ENCODE measurements around the gene OLFM1. TPM values are rescaled to one million over a fixed set of nuclear protein-coding genes. Genes with fewer than 3 reads are reported as not detected.

Gene OLFM1
- total and polyA plus RNA-seq, 9 of the 15 experiments (the other 6 are each of a cell fraction or from before 2014, with no cell fraction given) = not detected

GRCh38 chr9:135108831-135109510 lies 21.5 kb downstream of the OLFM1 start:
- no peak overlapping the region for H3K4me3 ChIP-seq
- DNase-seq (ENCODE audit: extremely low read depth in 1 of 4, low spot score in 3 of 4) (no peak), ATAC-seq (no peak), FAIRE-seq (no peak)
- no peaks in the 10 kb centered on the region for H3K9me1 ChIP-seq (ENCODE audit: control insufficient read depth, insufficient read depth, low read length)
- TF ChIP-seq ZFP91 (CRISPR knock-in tag; IDR thresholded peaks at IDR 0.05) (no peak), CCAR2 (IDR thresholded peaks at IDR 0.05; ENCODE audit: low read depth, low read length) (no peak), TEAD1 (CRISPR knock-in tag; IDR thresholded peaks at IDR 0.05) (no peak), ZNF318 (IDR thresholded peaks at IDR 0.05; ENCODE audit: borderline replicate concordance in 1 of 2, low read depth in 1 of 2) (no peak), THRB (CRISPR knock-in tag; conservative IDR thresholded peaks at IDR 0.05) (no peak), SIN3A (IDR thresholded peaks at IDR 0.05; ENCODE audit: borderline replicate concordance in 2 of 2, control insufficient read depth in 1 of 2, low read depth in 2 of 2, low read length in 2 of 2) (no peak)
- in situ Hi-C loops (cut with MboI) = no loop called here
- H4K20me1 ChIP-seq (replicated peaks; ENCODE audit: control insufficient read depth, insufficient read depth, low read length) = peaks cover 9% of the 10 kb centered on the region
- H3K27ac ChIP-seq (ENCODE audit: extremely low read depth, low read depth, low read length) = no peak overlapping the region
- H3K9ac ChIP-seq (ENCODE audit: insufficient read depth in 1 of 2, low read depth in 2 of 2, low read length in 2 of 2) = no peak overlapping the region
- no TSS peak for BruUV-seq (replicated peaks)
- H3K36me3 ChIP-seq (ENCODE audit: control insufficient read depth, insufficient read depth, low read length) = no peaks in the 10 kb centered on the region
- intact Hi-C loops (cut with micrococcal nuclease) = no loop called here
- H3K4me2 ChIP-seq (ENCODE audit: insufficient read depth, low read length) = no peak overlapping the region
- POLR2A ChIA-PET = no interaction called here
- peaks cover 19 to 93% of the 10 kb centered on the region in 2 experiments for H3K27me3 ChIP-seq (ENCODE audit: control insufficient read depth in 2 of 2, insufficient read depth in 2 of 2, low read length in 2 of 2)
- H2AFZ ChIP-seq (ENCODE audit: low read depth, low read length) = no peak overlapping the region
- no peaks in the 10 kb centered on the region for H3K9me3 ChIP-seq (replicated peaks; ENCODE audit: control insufficient read depth, insufficient read depth, low read depth, low read length)
- under 1% methylated on average over 15 of the region's 15 CpGs for WGBS (ENCODE audit: insufficient coverage, low coverage, missing lambda C conversion rate)
- CTCF ChIA-PET (ENCODE audit: low intra/inter-chr PET ratio) = no interaction called here
- no peaks in the 10 kb centered on the region for H3K79me2 ChIP-seq (ENCODE audit: control insufficient read depth, insufficient read depth, low read length)
- H3K4me1 ChIP-seq (replicated peaks in 1 of 2; ENCODE audit: control insufficient read depth in 2 of 2, insufficient read depth in 2 of 2, low read length in 2 of 2) = no peaks in the 10 kb centered on the region

All from K562 (cell line).